HCT116 (cell line): ENCODE results near the gene PRCD. TPM values are rescaled to one million over a fixed set of nuclear protein-coding genes. Genes with fewer than 3 reads are reported as not detected.

ENCODE experiments used
- ATAC-seq: fragments of 200-7000 bp; cut with Tn5 transposase; 2 replicates; pipeline ENCODE4 v1.9.1; 2020; ENCODE audit warnings: mild to moderate bottlenecking, moderate library complexity
- BruUV-seq: library from RNA; stranded (reverse); fragments of 400-500 nt; replicated peaks from 2 replicates; lab custom pipeline; 2021; lab: Mats Ljungman, UMichigan
- CTCF ChIA-PET: fragments of 300-600 bp; sonication (Branson Sonifier 250); formaldehyde crosslinking; loops from one replicate; lab custom pipeline; 2021; ENCODE audit warnings: antibody characterized with exemption; lab: Charles Lee
- POLR2A ChIA-PET: fragments of 300-600, 350-600 bp; sonication (Branson Sonifier 250); formaldehyde crosslinking; loops from one replicate; lab custom pipeline; 2021; ENCODE audit warnings: antibody characterized with exemption; lab: Charles Lee
- RAD21 ChIA-PET, 2 experiments: fragments of 300-600 bp; sonication (Branson Sonifier 250); formaldehyde crosslinking; loops; one replicate each; lab custom pipeline; 2023; ENCODE audit warnings: low total read pairs in 2 of 2; ENCODE audit not compliant: uncharacterized antibody in 2 of 2, unreplicated experiment in 2 of 2, low non-redundant PET in 1 of 2; lab: Charles Lee
- DNase-seq: peaks from one replicate; pipeline ENCODE4 v3.0.0-alpha.2; 2010; ENCODE audit warnings: low read depth, low spot score
- H2AFZ ChIP-seq: fragments of 200-600 bp; shearing (Covaris generic), sonication (generic); 2 replicates; pipeline ENCODE4 v1.6.1; 2017; ENCODE audit warnings: low read depth, mixed run types, mixed read lengths, antibody characterized with exemption, low read length; ENCODE audit not compliant: poor library complexity, severe bottlenecking
- H3K27ac ChIP-seq: 2 replicates; pipeline ENCODE4 v1.5.1; 2012; ENCODE audit warnings: low read depth, low read length
- H3K27me3 ChIP-seq: fragments of 200-600 bp; sonication (generic); 2 replicates; pipeline ENCODE4 v1.6.1; 2016; ENCODE audit warnings: mixed run types, low read length, mixed read lengths; ENCODE audit not compliant: insufficient read depth
- H3K36me3 ChIP-seq, 2 experiments: fragments of 200-500 bp in 1 of 2; fragments of 200-600 bp in 1 of 2; sonication (Bioruptor generic) in 1 of 2; sonication (generic) in 1 of 2; 2 replicates each; pipeline versions ENCODE4 v1.5.1 to v1.6.1; 2014 to 2016; ENCODE audit warnings: low read length in 2 of 2, inconsistent platforms in 1 of 2, mixed read lengths in 1 of 2, mixed run types in 1 of 2; ENCODE audit not compliant: insufficient read depth in 2 of 2, control insufficient read depth in 1 of 2
- H3K4me1 ChIP-seq, 2 experiments: fragments of 200-600 bp in 1 of 2; sonication (generic) in 1 of 2; 2 replicates each; pipeline versions ENCODE4 v1.5.1 to v1.6.1; 2012 to 2017; ENCODE audit warnings: low read length in 2 of 2, inconsistent platforms in 1 of 2, mild to moderate bottlenecking in 1 of 2, mixed read lengths in 1 of 2, mixed run types in 1 of 2, moderate library complexity in 1 of 2; ENCODE audit not compliant: insufficient read depth in 2 of 2, control insufficient read depth in 1 of 2
- H3K4me2 ChIP-seq: fragments of 200-600 bp; sonication (generic); 2 replicates; pipeline ENCODE4 v1.6.1; 2017; ENCODE audit warnings: mixed run types, low read length, mixed read lengths
- H3K4me3 ChIP-seq, 2 experiments: fragments of 200-600 bp in 1 of 2; sonication (generic) in 1 of 2; replicated peaks in 1 of 2; 2 replicates each; pipeline ENCODE4 v1.5.1; 2011 to 2016; ENCODE audit warnings: low read length in 2 of 2, control low read depth in 1 of 2, low read depth in 1 of 2, mild to moderate bottlenecking in 1 of 2, mixed read lengths in 1 of 2, mixed run types in 1 of 2
- H3K79me2 ChIP-seq: fragments of 200-600 bp; sonication (generic); 2 replicates; pipeline ENCODE4 v1.6.1; 2017; ENCODE audit warnings: mild to moderate bottlenecking, mixed run types, low read length, moderate library complexity, mixed read lengths; ENCODE audit not compliant: insufficient read depth
- H3K9ac ChIP-seq: fragments of 200-600 bp; sonication (generic); 2 replicates; pipeline ENCODE4 v1.6.1; 2016; ENCODE audit warnings: low read length, mixed read lengths
- H3K9me2 ChIP-seq: fragments of 200-600 bp; sonication (generic), shearing (Covaris generic); 2 replicates; pipeline ENCODE4 v1.6.1; 2017; ENCODE audit warnings: mixed run types, mild to moderate bottlenecking, moderate library complexity; ENCODE audit not compliant: insufficient read depth
- H3K9me3 ChIP-seq, 2 experiments: fragments of 200-500 bp in 1 of 2; fragments of 200-600 bp in 1 of 2; sonication (Bioruptor generic) in 1 of 2; sonication (generic) in 1 of 2; 2 replicates each; pipeline ENCODE4 v1.6.1; 2014 to 2017; ENCODE audit warnings: low read length in 2 of 2, mixed read lengths in 2 of 2, inconsistent platforms in 1 of 2, low read depth in 1 of 2, mild to moderate bottlenecking in 1 of 2, mixed run types in 1 of 2, moderate library complexity in 1 of 2; ENCODE audit not compliant: control insufficient read depth in 1 of 2, insufficient read depth in 1 of 2
- H4K20me1 ChIP-seq: fragments of 200-600 bp; sonication (generic), shearing (Covaris generic); 2 replicates; pipeline ENCODE4 v1.6.1; 2017; ENCODE audit warnings: mixed run types, mild to moderate bottlenecking, moderate library complexity; ENCODE audit not compliant: insufficient read depth
- CBX3 ChIP-seq: IDR thresholded peaks from 2 replicates; pipeline ENCODE4 v1.6.1; 2012; ENCODE audit warnings: low read depth
- EGR1 ChIP-seq: IDR thresholded peaks from 2 replicates; pipeline ENCODE4 v1.6.1; 2012; ENCODE audit warnings: low read depth
- ELF1 ChIP-seq: IDR thresholded peaks from 2 replicates; pipeline ENCODE4 v1.6.1; 2012; ENCODE audit warnings: low read depth, borderline replicate concordance
- EZH2 ChIP-seq: fragments of 200-600 bp; sonication (generic); IDR thresholded peaks from 2 replicates; pipeline ENCODE4 v1.6.1; 2017; ENCODE audit warnings: antibody characterized with exemption, mixed run types
- EZH2phosphoT487 ChIP-seq: fragments of 200-600 bp; IDR thresholded peaks from 2 replicates; pipeline ENCODE4 v1.6.1; 2018; ENCODE audit warnings: antibody characterized with exemption, borderline replicate concordance
- FOSL1 ChIP-seq: IDR thresholded peaks from 2 replicates; pipeline ENCODE4 v1.6.1; 2012; ENCODE audit warnings: low read depth
- JUND ChIP-seq: IDR thresholded peaks from 2 replicates; pipeline ENCODE4 v1.6.1; 2012
- POLR2AphosphoS5 ChIP-seq: IDR thresholded peaks from 2 replicates; pipeline ENCODE4 v1.6.1; 2011; ENCODE audit warnings: mild to moderate bottlenecking, low read depth, low read length, moderate library complexity
- RAD21 ChIP-seq: IDR thresholded peaks from 2 replicates; pipeline ENCODE4 v1.6.1; 2012; ENCODE audit warnings: low read depth, mild to moderate bottlenecking
- SIN3A ChIP-seq: IDR thresholded peaks from 2 replicates; pipeline ENCODE4 v1.6.1; 2012; ENCODE audit warnings: low read depth
- SRF ChIP-seq: IDR thresholded peaks from 2 replicates; pipeline ENCODE4 v1.6.1; 2012; ENCODE audit warnings: low read depth
- YY1 ChIP-seq: IDR thresholded peaks from 2 replicates; pipeline ENCODE4 v1.6.1; 2011; ENCODE audit warnings: low read length, low read depth, moderate library complexity, mild to moderate bottlenecking; ENCODE audit not compliant: insufficient replicate concordance; ENCODE audit errors: extremely low read depth
- ZNF274 ChIP-seq: fragments of 200-500 bp; sonication (Bioruptor generic); IDR thresholded peaks from 2 replicates; pipeline ENCODE4 v1.6.1; 2014; ENCODE audit warnings: mild to moderate bottlenecking, low read depth, low read length, inconsistent platforms
- intact Hi-C: fragments of 100-400 bp; cut with micrococcal nuclease; formaldehyde crosslinking; loops from 2 replicates; pipeline ENCODE4 v1.10.0; 2022
- total RNA-seq: library from RNA; stranded (reverse); gene quantifications from one replicate; pipeline ENCODE4 v1.2.1, GENCODE V29; 2021; ENCODE audit not compliant: unreplicated experiment
- TF ChIP-seq, protein P1 (sequence below): IDR thresholded peaks from 2 replicates; pipeline ENCODE4 v1.6.1; 2012
- TF ChIP-seq, protein P2 (sequence below): IDR thresholded peaks from 2 replicates; pipeline ENCODE4 v1.6.1; 2011; ENCODE audit warnings: mild to moderate bottlenecking, low read length, moderate library complexity; ENCODE audit not compliant: insufficient replicate concordance; ENCODE audit errors: extremely low read depth
- TF ChIP-seq, protein P3 (sequence below): IDR thresholded peaks from 2 replicates; pipeline ENCODE4 v1.6.1; 2012
- TF ChIP-seq, protein P4 (sequence below): IDR thresholded peaks from 2 replicates; pipeline ENCODE4 v1.6.1; 2012; ENCODE audit warnings: low read depth

Gene PRCD
- total RNA-seq, 1 experiment from 2014 or later, result not detected

DNA sequence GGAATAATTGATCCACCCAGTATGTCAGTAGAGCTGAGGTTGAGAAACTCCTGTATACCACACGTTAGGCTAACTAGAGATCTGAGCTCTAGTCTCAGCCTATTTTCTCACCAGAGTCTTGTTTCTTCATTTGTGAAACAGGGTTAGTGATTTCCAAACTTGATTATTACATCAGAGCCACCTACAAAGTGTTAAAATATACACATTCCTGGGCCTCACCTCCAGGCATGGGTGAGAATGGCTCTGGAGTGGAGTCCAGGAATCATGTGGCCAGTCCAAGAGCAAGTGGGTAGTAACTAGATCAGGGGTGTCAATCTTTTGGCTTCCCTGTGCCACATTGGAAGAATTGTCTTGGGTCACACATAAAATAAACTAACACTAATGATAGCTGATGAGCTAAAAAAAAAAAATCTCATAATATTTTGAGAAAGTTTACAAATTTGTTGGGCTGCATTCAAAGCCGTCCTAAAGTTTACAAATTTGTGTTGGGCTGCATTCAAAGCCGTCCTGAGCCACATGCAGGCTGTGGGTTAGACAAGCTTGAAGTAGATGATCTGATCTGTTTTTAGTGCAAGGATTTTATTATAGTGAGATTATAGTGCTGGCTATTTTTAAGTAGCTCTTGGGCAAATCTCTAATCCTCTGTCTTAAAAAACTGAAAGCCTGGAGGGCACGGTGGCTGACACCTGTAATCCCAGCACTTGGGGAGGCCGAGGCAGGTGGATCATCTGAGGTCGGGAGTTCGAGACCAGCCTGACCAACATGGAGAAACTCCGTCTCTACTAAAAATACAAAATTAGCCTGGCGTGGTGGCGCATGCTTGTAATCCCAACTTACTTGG, 20.4 kb downstream of the PRCD start (continued):
- TF ChIP-seq, protein P1, sequence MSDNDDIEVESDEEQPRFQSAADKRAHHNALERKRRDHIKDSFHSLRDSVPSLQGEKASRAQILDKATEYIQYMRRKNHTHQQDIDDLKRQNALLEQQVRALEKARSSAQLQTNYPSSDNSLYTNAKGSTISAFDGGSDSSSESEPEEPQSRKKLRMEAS, result no peak

DNA sequence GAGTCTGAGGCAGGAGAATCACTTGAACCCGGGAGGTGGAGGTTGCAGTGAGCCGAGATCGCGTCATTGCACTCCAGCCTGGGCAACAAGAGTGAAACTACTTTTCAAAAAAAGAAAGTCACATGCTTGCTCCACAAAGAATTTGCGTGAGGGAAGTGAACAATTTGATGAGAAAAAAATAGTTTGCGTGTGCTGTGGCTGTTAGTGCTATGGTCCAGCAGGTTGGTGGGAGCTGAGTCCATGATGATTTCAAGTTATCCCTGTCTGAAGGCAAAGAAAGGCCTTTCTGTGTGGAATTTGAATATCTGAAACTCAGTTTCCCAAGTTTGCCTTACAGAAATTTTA, 21.0 kb downstream of the PRCD start:
- H2AFZ ChIP-seq, result no peak overlapping the region
- peak overlapping the region; percentile 87; the same call in 1 of the 2 replicates for H3K4me2 ChIP-seq
- CTCF ChIA-PET, result interaction anchor here (1.1 to 1.7 kb wide), 2 partner anchors 63 to 121 kb away, joined by 3 to 5 read pairs; no protein-coding TSS in a partner anchor
- no peaks in the 10 kb centered on the region for H3K9me2 ChIP-seq
- no peaks in the 10 kb centered on the region for H3K27me3 ChIP-seq
- intact Hi-C loops, result no loop called here
- peaks cover 41% of the 10 kb centered on the region; the same call in 1 of the 2 replicates for H4K20me1 ChIP-seq
- H3K9me3 ChIP-seq, result no peaks in the 10 kb centered on the region
- 0 out of 2 replicates have a peak overlapping the region, but pooled peaks have one; percentile 15 for H3K9ac ChIP-seq
- H3K4me1 ChIP-seq, result peaks cover 12 to 41% of the 10 kb centered on the region in 2 experiments; a peak in 3 of 4 replicates
- POLR2A ChIA-PET, result interaction anchor here (1.7 to 4.0 kb wide), 2 partner anchors 34 to 52 kb away, joined by 5 to 23 read pairs; no protein-coding TSS in a partner anchor
- TF ChIP-seq, protein P2, sequence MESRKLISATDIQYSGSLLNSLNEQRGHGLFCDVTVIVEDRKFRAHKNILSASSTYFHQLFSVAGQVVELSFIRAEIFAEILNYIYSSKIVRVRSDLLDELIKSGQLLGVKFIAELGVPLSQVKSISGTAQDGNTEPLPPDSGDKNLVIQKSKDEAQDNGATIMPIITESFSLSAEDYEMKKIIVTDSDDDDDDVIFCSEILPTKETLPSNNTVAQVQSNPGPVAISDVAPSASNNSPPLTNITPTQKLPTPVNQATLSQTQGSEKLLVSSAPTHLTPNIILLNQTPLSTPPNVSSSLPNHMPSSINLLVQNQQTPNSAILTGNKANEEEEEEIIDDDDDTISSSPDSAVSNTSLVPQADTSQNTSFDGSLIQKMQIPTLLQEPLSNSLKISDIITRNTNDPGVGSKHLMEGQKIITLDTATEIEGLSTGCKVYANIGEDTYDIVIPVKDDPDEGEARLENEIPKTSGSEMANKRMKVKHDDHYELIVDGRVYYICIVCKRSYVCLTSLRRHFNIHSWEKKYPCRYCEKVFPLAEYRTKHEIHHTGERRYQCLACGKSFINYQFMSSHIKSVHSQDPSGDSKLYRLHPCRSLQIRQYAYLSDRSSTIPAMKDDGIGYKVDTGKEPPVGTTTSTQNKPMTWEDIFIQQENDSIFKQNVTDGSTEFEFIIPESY, result no peak
- TF ChIP-seq CBX3 (no peak), SRF (no peak), JUND (no peak), EZH2 (no peak), EGR1 (no peak), YY1 (no peak), EZH2phosphoT487 (no peak), POLR2AphosphoS5 (no peak), ZNF274 (no peak), FOSL1 (no peak), SIN3A (no peak), RAD21 (no peak), ELF1 (no peak)
- TF ChIP-seq, protein P3, sequence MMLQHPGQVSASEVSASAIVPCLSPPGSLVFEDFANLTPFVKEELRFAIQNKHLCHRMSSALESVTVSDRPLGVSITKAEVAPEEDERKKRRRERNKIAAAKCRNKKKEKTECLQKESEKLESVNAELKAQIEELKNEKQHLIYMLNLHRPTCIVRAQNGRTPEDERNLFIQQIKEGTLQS, result no peak
- TF ChIP-seq, protein P4, sequence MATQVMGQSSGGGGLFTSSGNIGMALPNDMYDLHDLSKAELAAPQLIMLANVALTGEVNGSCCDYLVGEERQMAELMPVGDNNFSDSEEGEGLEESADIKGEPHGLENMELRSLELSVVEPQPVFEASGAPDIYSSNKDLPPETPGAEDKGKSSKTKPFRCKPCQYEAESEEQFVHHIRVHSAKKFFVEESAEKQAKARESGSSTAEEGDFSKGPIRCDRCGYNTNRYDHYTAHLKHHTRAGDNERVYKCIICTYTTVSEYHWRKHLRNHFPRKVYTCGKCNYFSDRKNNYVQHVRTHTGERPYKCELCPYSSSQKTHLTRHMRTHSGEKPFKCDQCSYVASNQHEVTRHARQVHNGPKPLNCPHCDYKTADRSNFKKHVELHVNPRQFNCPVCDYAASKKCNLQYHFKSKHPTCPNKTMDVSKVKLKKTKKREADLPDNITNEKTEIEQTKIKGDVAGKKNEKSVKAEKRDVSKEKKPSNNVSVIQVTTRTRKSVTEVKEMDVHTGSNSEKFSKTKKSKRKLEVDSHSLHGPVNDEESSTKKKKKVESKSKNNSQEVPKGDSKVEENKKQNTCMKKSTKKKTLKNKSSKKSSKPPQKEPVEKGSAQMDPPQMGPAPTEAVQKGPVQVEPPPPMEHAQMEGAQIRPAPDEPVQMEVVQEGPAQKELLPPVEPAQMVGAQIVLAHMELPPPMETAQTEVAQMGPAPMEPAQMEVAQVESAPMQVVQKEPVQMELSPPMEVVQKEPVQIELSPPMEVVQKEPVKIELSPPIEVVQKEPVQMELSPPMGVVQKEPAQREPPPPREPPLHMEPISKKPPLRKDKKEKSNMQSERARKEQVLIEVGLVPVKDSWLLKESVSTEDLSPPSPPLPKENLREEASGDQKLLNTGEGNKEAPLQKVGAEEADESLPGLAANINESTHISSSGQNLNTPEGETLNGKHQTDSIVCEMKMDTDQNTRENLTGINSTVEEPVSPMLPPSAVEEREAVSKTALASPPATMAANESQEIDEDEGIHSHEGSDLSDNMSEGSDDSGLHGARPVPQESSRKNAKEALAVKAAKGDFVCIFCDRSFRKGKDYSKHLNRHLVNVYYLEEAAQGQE, result no peak
- RAD21 ChIA-PET, result no interaction called here
- no peak for DNase-seq
- no TSS peak for BruUV-seq
- H3K79me2 ChIP-seq, result peaks cover 71% of the 10 kb centered on the region
- H3K4me3 ChIP-seq, result no peak overlapping the region
- peaks cover 31 to 66% of the 10 kb centered on the region in 2 experiments for H3K36me3 ChIP-seq
- no peak overlapping the region for H3K27ac ChIP-seq
- ATAC-seq, result no peak
